Epidermal melanocyte (primary cell): ENCODE measurements around the gene STX3.
"Not testable (repeated sequence)": the region's sequence is repeated elsewhere in the genome, so short reads cannot be mapped to it uniquely, and the experiment has no call there.

Experiments
- DNase-seq: peaks from one replicate; pipeline ENCODE4 v3.0.0; 2011; ENCODE audit warnings: low spot score; ENCODE audit not compliant: insufficient read length

The STX3 gene

GRCh38 chr11:59758401-59759037 is 3.3 kb downstream of the STX3 start:
- DNase-seq = no peak

DNA sequence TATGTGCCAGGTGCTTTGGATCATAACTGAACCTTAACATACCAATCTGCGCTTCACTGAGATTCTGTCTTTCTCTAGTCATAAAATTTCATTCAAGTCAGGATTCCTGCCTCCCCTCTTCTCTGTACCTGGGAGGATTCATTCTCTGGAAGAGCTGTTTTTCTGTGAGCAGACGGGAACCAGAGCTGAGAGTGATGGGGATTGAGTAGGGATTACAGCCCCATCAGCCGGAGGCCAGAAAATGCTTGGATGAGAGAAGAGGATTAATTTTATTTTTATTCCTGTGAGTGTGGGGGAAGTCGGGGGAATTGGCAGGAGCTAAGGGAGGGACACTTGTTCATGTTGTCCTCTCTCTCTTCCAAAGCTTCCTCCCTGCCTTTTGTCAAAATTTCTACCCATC is 4.7 kb downstream of the STX3 start:
- DNase-seq = no peak

DNA sequence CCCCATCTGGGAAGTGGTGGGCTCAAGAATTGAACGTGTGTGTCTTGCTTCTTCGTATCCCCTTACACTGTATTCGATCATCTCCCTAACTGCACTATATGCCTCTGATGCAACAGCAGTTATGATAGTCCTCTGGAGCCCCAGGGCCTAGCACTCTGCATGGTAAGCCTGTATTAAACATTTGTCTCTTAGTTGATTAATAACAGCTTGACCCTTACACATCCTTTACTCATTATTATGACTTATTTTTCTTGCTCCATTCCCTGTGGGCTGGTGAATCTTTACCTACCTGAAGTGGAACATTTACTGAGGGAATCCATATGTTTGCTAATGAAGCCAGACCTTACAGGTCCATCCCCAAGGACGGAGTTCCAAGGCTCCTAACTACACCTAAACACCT is 5.6 kb downstream of the STX3 start:
- DNase-seq = no peak

DNA sequence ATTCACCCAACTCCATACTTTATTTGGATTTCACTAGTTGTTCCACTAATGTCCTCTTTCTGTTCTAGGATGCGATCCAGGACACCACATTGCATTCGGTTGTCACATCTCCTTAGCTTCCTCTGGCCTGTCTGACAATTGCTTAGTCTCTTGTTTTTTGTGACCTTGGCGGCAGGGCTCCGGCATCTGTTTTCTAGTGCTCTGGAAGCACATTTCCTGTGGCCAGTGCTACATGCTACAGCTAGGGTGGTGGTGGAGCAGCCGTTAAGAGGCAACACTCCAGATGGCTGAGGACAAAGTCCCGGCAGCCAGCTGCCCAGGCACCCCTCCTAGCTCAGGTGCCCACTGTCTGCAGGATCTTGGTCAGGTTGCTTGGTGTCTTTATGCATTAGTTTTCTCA is 6.8 kb downstream of the STX3 start:
- DNase-seq = no peak

DNA sequence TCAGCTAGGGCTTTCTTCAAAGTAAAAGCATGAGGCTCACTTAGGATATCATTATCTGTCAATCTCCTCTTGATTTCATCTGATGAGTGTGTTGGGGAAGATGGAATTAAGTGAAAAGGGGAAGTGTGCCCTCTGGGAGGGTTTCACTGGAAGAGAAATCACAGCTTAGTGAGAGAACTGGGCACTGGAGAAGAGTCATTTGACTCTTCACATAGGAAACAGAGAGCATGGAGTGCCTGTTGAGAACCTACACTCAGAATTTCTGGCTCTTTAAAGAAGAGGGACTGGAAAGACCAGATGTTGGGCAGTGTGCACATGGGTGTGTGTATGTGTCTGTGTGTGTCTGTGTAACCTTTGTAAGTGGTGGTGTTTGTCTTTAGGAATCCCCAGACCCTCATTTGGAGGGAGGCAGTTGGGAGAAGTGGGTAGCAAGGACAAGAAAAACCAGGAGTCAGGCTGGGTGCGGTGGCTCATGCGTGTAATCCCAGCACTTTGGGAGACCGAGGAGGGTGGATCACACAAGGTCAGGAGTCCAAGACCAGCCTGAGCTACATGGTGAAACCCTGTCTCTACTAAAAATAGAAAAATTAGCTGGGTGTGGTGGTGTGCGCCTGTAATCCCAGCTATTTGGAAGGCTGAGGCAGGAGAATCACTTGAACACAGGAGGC is 10.0 kb downstream of the STX3 start:
- DNase-seq = no peak

DNA sequence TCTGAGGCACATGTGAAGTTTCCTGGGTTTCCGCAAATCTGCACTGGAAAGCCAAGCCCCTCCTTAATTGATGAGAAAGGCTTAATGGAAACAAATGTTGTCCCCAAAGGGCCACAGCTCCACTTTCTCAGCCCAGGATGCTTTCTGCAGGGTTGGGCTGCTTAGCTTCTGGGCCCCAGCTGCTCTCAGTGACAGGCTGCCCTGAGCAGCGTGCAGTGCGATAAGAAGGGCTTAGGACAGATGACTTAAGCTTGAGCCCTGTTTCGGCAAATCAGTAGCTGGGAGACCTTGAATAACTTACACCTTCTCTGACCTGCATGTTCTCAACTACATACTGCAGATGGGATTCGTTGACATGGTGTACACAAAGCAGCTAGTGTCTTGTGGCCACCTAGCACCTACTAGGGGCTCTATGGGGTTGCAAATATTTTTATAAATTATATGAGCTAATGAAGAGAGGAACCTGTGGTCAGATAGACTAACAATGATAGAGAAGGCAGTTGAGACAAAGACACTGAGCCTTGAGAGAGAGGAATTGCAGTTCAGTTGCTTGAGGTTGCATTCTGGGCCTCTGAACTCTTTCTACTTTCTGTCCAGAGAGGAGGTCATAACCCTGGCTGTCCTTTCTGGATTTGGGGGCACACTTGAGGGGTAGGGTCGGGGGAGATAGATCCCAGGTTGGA is 11.5 kb downstream of the STX3 start:
- no peak for DNase-seq

DNA sequence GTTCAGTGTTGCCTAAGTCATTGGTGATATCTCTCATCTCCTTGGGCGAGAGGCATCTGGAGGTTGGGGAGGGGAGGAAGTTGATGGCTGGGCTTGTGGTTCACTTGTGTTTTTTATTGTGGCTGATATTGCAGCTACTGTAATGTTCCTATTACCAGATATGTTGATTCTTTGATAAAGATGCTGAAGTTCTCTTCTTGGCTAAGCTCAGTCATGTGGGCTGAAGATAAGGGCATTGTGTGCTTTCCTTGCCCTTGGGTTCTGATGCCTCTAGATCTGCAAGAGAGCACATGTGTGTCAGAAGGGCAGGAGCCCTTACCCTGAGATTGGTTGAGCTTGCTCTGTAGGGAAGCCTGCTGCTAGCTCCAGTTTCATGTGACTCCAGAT is 12.0 kb downstream of the STX3 start:
- DNase-seq = peak; percentile 57

- DNase-seq = no peak
These were observed 13.9 kb downstream of the STX3 start for GRCh38 chr11:59769111-59769510.

GRCh38 chr11:59769828-59770227 is 14.7 kb downstream of the STX3 start:
- DNase-seq = no peak

GRCh38 chr11:59770319-59770718 is 15.1 kb downstream of the STX3 start:
- DNase-seq = no peak

GRCh38 chr11:59770869-59771268 is 15.7 kb downstream of the STX3 start:
- no peak for DNase-seq

GRCh38 chr11:59771605-59772004 is 16.4 kb downstream of the STX3 start:
- DNase-seq = no peak

DNA sequence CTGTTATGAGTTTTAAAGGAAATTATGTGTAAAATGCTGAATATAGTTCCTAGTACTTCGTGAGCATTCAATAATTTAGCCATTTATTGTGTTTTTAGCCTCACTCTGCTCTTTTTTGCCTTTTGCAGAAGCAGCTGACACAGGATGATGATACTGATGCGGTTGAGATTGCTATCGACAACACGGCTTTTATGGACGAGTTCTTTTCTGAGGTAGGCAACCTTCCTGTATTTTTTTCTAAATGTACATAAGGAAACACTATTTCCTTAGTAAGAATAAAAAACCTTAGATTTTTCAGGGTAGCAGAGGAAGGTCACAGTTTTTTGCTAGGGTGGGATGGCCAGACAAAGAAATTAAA is 17.9 kb downstream of the STX3 start:
- no peak for DNase-seq

GRCh38 chr11:59776210-59777066 is 21.3 kb downstream of the STX3 start:
- DNase-seq = no peak

DNA sequence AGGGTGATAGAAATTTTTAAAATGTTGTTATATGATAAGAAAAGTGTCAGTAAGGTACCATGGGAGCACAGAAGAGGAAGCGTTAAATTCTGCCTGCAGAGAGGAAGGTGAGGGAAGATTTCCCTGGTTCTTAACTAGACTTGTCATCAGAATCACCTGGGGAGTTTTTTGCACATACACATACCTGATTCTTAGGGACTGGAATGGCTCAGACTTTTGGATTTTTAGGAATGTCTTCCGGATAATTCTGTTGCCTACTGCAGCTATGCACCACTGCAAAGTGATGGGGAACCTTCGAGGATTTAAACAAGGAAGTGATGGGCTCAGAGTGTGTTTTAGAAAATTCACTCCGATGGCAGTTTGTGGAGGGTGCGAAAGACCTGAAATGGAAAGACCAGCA is 21.9 kb downstream of the STX3 start:
- DNase-seq = no peak

DNA sequence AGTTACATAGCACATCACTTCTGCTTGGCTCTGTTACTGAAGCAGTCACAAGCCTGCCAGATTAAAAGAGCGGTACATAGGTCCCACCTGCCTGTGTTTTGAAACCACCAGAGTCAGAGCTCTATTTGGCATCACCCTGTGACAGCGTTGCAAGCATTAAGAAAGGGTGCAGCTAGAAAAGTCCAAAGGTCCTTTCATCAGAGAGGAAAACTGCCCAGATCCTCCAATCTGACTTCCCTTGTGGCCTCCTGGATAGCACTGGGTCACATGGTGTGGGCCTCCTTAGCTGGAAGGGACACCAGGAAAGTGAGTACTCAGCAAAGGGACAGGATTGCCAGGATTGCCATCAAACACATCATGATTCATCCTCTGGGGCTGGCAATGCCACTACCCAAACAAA is 22.9 kb downstream of the STX3 start:
- no peak for DNase-seq

DNA sequence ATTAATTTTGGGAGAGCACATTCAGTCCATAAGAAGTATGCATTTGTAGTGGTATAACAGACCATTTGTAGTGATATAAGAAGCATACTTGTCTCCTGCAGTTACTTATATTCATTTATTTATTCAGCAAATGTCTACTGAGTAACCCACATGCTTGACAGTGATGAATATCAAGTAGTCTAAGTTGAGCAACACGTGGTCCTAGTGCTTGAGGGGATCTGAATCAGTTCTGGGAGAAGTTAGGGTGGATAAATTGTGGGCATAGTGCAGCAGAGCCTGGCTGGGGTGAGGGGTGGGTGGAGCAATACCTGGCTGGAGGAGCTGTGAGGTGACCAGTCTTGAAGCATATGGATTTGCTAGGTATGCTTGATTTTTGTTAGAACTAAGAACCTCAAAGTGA is 24.3 kb downstream of the STX3 start:
- no peak for DNase-seq

- no peak for DNase-seq
These were observed 26.9 kb downstream of the STX3 start for GRCh38 chr11:59782080-59782479.

GRCh38 chr11:59783632-59784090 is 28.5 kb downstream of the STX3 start:
- DNase-seq = no peak

DNA sequence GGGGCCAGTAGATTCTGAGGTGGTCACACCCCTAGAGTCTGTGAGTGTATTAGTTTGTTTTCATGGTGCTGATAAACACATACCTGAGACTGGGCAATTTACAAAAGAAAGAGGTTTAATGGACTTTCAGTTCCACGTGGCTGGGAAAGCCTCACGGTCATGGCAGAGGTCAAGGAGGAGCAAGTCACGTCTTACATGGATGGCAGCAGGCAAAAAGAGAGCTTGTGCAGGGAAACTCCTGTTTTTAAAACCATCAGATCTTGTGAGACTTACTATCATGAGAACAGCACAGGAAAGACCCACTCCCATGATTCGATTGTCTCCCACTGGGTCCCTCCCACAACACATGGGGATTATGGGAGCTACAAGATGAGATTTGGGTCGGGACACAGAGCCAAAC is 29.3 kb downstream of the STX3 start:
- not testable (repeated sequence) for DNase-seq

GRCh38 chr11:59785818-59786217 is 30.6 kb downstream of the STX3 start:
- no peak for DNase-seq

- DNase-seq = no peak
These were observed 32.0 kb downstream of the STX3 start for GRCh38 chr11:59787255-59787588.
